Activated CD4-positive, alpha-beta T cell treated with anti-CD3 and anti-CD28 coated beads, Interleukin-2, amount 10 ng/mL, durations not matched to agents 7 days and 5 days (primary cell): ENCODE results near the gene ZNF438. TPM values are rescaled to one million over a fixed set of nuclear protein-coding genes. Genes with fewer than 3 reads are reported as not detected.
"Not testable (repeated sequence)": the region's sequence is repeated elsewhere in the genome, so short reads cannot be mapped to it uniquely, and the experiment has no call there.

Source experiments
- CTCF ChIA-PET: fragments of 350-600 bp; sonication (Branson Sonifier 250); formaldehyde crosslinking; loops from one replicate; lab custom pipeline; 2021; ENCODE audit warnings: antibody characterized with exemption; lab: Charles Lee
- POLR2A ChIA-PET: fragments of 350-600 bp; sonication (Branson Sonifier 250); formaldehyde crosslinking; loops from one replicate; lab custom pipeline; 2021; ENCODE audit warnings: antibody characterized with exemption; lab: Charles Lee
- DNase-seq: peaks from one replicate; pipeline ENCODE4 v3.0.0-alpha.2; 2020
- H3K27ac Mint-ChIP-seq: one replicate; pipeline ENCODE4 v1.8.0; 2021; ENCODE audit warnings: mild to moderate bottlenecking, moderate library complexity, mixed read lengths
- H3K27me3 Mint-ChIP-seq: one replicate; pipeline ENCODE4 v1.8.0; 2021; ENCODE audit warnings: mixed read lengths
- H3K36me3 Mint-ChIP-seq: one replicate; pipeline ENCODE4 v1.8.0; 2021; ENCODE audit warnings: low read depth, mixed read lengths
- H3K4me1 Mint-ChIP-seq: one replicate; pipeline ENCODE4 v1.8.0; 2021; ENCODE audit warnings: mixed read lengths
- H3K4me3 Mint-ChIP-seq: one replicate; pipeline ENCODE4 v1.8.0; 2021; ENCODE audit warnings: mild to moderate bottlenecking, moderate library complexity, mixed read lengths
- H3K9me3 Mint-ChIP-seq: one replicate; pipeline ENCODE4 v1.8.0; 2021; ENCODE audit warnings: mixed read lengths
- total RNA-seq, 2 experiments: library from RNA; stranded (reverse); gene quantifications; one replicate each; pipeline ENCODE4 v1.2.3, GENCODE V29; 2021

ZNF438 gene
- total RNA-seq, 2 experiments from 2014 or later, result 3.1 to 3.8 TPM

DNA sequence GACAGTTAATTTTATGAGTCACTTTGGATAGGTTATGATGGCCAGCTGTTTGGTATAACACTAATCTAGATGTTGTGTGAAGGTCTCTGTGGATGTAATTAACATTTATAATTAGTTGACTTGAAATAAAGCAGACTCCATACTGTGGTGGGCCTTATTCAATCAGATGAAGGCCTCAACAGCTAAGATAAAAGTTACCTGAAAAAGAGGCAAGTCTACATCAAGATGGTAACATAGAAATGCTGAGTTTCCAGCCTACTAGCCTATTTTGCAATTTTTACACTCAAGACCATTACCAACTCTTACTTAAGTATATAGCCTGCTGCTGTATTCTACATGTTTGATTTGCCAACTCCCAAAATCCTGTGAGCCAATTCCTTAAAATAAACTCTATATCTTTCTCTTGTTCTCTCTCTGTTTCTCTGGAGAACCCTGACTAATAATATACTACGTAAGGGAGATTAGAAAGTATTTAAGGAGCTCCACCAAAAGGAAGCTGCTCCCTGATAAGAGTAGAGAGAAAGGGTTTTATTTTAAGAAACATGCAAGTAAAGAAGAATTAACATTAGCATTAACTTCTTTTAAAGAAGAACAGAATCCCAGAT, 42.7 kb downstream of the ZNF438 start:
- ChIA-PET CTCF (interaction anchor here (0.7 to 1.7 kb wide), 3 partner anchors 10 to 65 kb away, joined by 3 to 4 read pairs (median 3); no protein-coding TSS in a partner anchor), POLR2A (no interaction called here)
- peaks cover 2% of the 10 kb centered on the region for H3K9me3 Mint-ChIP-seq
- no peak overlapping the region for H3K27ac Mint-ChIP-seq
- H3K36me3 Mint-ChIP-seq, result peaks cover 1% of the 10 kb centered on the region
- no peak for DNase-seq
- H3K4me1 Mint-ChIP-seq, result peaks cover 2% of the 10 kb centered on the region
- no peaks in the 10 kb centered on the region for H3K27me3 Mint-ChIP-seq
- H3K4me3 Mint-ChIP-seq, result no peak overlapping the region

DNA sequence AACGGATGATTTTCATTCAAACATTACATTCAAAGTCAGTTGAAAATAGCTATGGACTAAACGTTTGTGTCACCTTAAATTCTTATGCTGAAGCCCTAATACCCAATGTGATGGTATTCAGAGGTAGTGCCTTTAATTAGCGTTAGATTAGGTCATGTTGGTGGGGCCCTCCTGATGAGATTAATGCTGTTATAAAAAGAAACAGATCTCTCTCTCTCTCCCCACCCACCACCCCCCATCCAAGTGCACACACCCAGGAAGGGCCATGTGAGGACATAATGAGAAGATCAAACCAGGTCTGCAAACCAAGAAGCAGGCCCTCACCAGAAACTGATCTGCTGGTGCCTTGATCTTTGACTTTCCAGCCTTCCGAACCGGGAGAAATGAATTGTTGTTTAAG, 44.2 kb downstream of the ZNF438 start:
- Mint-ChIP-seq H3K4me3 (no peak overlapping the region), H3K36me3 (peaks cover 6% of the 10 kb centered on the region), H3K4me1 (peaks cover 9% of the 10 kb centered on the region), H3K27me3 (no peaks in the 10 kb centered on the region), H3K27ac (no peak overlapping the region), H3K9me3 (peaks cover 7% of the 10 kb centered on the region)
- no peak for DNase-seq
- ChIA-PET CTCF (interaction anchor here (1.2 kb wide), 1 partner anchor 27 kb away, joined by 3 read pairs; no protein-coding TSS in a partner anchor), POLR2A (no interaction called here)

DNA sequence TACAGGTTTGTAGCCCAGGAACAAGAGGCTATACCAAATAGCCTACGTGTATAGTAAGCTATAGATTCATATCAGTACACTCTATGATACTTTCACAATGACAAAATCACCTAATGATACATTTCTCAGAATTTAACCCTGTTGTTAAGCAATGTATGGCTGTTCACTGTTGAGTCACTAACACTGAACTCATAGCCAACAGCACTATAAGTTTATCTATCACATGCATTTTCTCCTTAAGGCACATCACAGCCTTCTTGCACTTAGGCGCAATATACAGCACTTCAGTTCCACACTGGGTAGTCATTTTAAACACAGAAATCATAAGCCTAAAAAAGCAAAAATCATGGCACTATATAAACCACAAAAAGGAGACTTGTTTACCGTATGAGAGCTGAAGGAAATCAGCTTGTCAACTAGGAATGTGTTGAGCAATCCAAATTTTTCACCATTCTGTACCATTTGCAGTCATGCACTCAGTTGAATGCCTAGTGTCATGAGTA, 45.6 kb downstream of the ZNF438 start:
- H3K4me1 Mint-ChIP-seq, result peaks cover 9% of the 10 kb centered on the region
- no peak for DNase-seq
- ChIA-PET CTCF (interaction anchor here (0.6 to 1.3 kb wide), 3 partner anchors 9 to 33 kb away, joined by 3 to 6 read pairs (median 4); no protein-coding TSS in a partner anchor), POLR2A (no interaction called here)
- peaks cover 7% of the 10 kb centered on the region for H3K9me3 Mint-ChIP-seq
- no peaks in the 10 kb centered on the region for H3K27me3 Mint-ChIP-seq
- H3K36me3 Mint-ChIP-seq, result peaks cover 6% of the 10 kb centered on the region
- H3K4me3 Mint-ChIP-seq, result no peak overlapping the region
- H3K27ac Mint-ChIP-seq, result no peak overlapping the region

DNA sequence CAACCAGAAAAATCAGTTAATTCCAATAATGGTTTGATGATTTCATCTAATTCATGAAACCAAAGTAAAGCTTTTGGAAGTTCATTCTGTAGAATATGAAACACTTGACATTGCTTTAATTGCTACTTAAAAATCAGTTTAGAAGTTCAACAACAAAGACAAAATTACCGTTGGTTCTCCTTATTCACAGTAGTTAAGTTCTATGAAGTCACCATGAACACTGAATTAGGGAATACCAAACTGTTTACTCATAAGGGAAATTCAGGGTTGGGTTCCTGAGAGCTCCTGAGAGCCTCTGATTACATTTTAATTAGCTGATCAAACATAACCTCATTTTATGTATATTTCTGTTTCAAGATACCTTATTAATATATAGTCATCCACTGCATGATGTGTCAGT, 46.2 kb downstream of the ZNF438 start:
- Mint-ChIP-seq H3K9me3 (peaks cover 7% of the 10 kb centered on the region), H3K4me1 (peaks cover 9% of the 10 kb centered on the region), H3K4me3 (no peak overlapping the region), H3K36me3 (peaks cover 6% of the 10 kb centered on the region), H3K27me3 (no peaks in the 10 kb centered on the region), H3K27ac (no peak overlapping the region)
- DNase-seq, result no peak
- ChIA-PET CTCF (interaction anchor here (0.6 to 1.3 kb wide), 4 partner anchors 10 to 32 kb away, joined by 3 to 6 read pairs (median 4); no protein-coding TSS in a partner anchor), POLR2A (no interaction called here)

DNA sequence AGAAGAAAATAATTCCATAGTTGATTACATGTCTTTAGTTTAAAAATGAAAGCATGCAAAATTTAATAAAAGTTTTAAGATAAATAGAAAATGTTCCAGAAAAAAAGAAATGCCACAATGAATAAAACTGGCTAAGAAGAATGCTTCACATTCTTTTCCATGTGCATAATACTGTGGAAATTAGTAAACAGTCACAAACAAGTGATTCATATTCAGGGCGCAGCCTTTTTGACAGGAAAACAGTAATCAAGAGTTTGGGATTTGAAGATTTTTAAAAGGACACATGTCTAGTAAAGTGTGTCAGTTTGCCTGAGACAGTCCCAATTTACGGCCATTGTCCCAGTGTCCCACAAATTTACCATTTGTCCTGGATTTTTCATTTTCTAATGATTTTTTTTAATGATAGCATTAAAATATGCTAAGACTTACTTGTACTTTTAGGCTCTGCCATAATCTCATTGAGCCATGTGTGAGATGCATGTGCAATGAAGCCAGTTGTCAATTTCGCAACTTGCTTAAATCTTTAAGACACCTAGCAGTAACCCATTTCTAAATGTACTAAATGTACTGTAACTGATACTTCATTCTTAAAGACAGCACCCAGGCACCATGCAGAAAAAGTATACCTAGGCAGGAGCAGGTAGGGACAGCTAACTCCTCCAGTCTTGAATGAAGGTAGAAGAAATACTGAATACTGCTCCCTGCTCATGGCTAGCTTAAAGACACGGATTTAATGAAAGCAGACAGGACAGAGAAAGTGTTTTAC, 46.9 kb downstream of the ZNF438 start:
- no peaks in the 10 kb centered on the region for H3K27me3 Mint-ChIP-seq
- DNase-seq, result no peak
- peaks cover 9% of the 10 kb centered on the region for H3K9me3 Mint-ChIP-seq
- ChIA-PET CTCF (interaction anchor here (1.1 kb wide), 2 partner anchors 10 to 24 kb away, joined by 3 to 4 read pairs; no protein-coding TSS in a partner anchor), POLR2A (no interaction called here)
- H3K36me3 Mint-ChIP-seq, result peaks cover 6% of the 10 kb centered on the region
- H3K4me1 Mint-ChIP-seq, result peaks cover 9% of the 10 kb centered on the region
- no peak overlapping the region for H3K4me3 Mint-ChIP-seq
- no peak overlapping the region for H3K27ac Mint-ChIP-seq

DNA sequence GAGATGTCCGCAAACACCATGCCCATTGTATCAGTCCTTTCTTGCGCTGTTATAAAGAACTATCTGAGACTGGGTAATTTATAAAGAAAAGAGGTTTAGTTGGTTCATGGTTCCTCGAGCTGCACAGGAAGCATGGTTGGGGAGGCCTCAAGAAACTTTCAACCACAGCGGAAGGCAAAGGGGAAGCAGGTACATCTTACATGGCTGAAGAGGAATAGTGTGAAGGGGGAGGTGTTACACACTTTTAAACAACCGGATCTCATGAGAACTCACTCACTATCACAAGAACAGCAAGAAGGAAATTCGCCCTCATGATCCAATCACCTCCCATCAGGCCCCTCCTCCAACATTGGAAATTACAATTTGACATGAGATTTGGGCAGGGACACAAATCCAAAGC, 48.5 kb downstream of the ZNF438 start:
- CTCF ChIA-PET, DNase-seq, H3K27me3 Mint-ChIP-seq, H3K36me3 Mint-ChIP-seq, POLR2A ChIA-PET, H3K4me1 Mint-ChIP-seq, H3K27ac Mint-ChIP-seq, H3K4me3 Mint-ChIP-seq: not testable (repeated sequence)
- H3K9me3 Mint-ChIP-seq, result peaks cover 16% of the 10 kb centered on the region

DNA sequence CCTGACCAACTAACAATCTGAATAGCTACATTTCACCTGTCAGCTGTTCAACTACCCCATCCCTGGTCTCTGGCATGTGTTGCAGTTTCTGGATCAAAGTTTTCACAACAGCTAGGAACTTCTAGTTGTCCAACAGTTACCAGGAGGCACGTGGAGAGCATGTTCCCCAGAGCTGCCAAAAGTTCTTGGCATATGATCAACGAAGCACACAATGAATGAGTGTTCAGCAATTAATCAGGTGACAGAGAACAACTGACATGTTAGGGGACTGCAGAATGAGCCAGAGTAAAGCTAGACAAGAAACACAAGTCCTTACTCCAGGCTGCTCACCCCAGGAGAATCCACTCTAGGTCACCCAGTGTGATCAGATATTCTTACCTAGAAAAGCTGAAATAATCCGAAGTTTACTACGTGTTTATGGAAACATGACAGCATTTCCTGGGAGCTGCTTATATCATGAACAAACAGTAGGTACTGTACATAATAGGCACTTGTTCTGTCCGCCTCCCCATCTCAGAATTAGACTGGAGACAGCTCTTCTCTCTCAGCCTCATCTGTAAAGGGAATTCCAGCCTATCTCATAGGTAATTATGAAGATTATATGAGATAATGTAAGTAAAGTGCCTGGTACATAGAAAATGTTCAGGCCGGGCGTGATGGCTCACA, 50.6 kb downstream of the ZNF438 start:
- CTCF ChIA-PET, result interaction anchor here (1.1 to 1.7 kb wide), 2 partner anchors 13 to 14 kb away, joined by 4 read pairs; no protein-coding TSS in a partner anchor

DNA sequence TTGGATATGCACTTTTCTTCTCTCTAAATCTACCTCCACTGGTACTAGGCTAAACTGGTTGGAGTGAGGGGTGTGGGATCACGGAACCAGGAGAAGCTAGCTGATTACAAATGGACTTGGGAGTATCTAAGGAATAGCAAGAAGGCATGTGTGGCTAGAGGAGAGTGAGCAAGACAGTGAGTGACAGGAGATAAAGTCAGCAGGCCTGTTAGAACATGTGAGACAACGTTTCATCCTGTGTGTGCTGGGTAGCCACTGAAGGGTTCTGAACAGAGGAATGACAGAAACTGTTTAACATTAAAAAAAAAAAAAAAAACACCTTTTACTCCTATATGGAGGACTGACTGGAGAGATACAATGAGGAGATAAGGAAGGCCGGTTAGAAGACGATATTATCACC, 51.7 kb downstream of the ZNF438 start:
- no peak overlapping the region for H3K27ac Mint-ChIP-seq
- H3K4me3 Mint-ChIP-seq, result no peak overlapping the region
- peaks cover 16% of the 10 kb centered on the region for H3K9me3 Mint-ChIP-seq
- no peaks in the 10 kb centered on the region for H3K27me3 Mint-ChIP-seq
- peaks cover 6% of the 10 kb centered on the region for H3K4me1 Mint-ChIP-seq
- ChIA-PET CTCF (no interaction called here), POLR2A (no interaction called here)
- no peak for DNase-seq
- peaks cover 6% of the 10 kb centered on the region for H3K36me3 Mint-ChIP-seq

More for the DNA sequence above, 50.6 kb downstream of the ZNF438 start:
- H3K27me3 Mint-ChIP-seq, result no peaks in the 10 kb centered on the region
- peaks cover 7% of the 10 kb centered on the region for H3K4me1 Mint-ChIP-seq
- no peak overlapping the region for H3K27ac Mint-ChIP-seq
- H3K9me3 Mint-ChIP-seq, result peaks cover 16% of the 10 kb centered on the region
- POLR2A ChIA-PET, result no interaction called here
- no peak overlapping the region for H3K4me3 Mint-ChIP-seq
- no peak for DNase-seq
- peaks cover 6% of the 10 kb centered on the region for H3K36me3 Mint-ChIP-seq

DNA sequence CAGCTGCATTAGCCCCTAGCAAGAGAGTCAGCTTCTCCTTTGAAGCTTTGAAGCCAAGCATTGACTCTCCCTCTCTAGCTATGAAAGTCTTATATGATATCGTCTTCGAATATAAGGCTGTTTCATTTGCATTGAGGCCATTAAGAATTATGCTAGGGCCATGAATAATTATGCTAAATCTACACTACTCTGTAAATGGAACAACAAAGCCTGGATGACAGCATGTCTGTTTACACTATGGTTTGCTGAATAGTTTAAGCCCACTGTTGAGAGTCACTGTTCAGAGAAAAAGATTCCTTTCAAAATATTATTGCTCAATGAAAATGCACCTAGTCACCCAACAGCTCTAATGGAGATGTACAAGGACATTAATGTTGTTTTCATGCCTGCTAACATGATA, 52.8 kb downstream of the ZNF438 start:
- H3K4me1 Mint-ChIP-seq, result peaks cover 6% of the 10 kb centered on the region
- POLR2A ChIA-PET, result no interaction called here
- H3K4me3 Mint-ChIP-seq, result no peak overlapping the region
- no peaks in the 10 kb centered on the region for H3K27me3 Mint-ChIP-seq
- CTCF ChIA-PET, result interaction anchor here (1.0 kb wide), 1 partner anchor 53 kb away, joined by 3 read pairs; the partner anchor contains the start of gene ZNF438
- peaks cover 6% of the 10 kb centered on the region for H3K36me3 Mint-ChIP-seq
- peaks cover 16% of the 10 kb centered on the region for H3K9me3 Mint-ChIP-seq
- no peak overlapping the region for H3K27ac Mint-ChIP-seq
- DNase-seq, result no peak

DNA sequence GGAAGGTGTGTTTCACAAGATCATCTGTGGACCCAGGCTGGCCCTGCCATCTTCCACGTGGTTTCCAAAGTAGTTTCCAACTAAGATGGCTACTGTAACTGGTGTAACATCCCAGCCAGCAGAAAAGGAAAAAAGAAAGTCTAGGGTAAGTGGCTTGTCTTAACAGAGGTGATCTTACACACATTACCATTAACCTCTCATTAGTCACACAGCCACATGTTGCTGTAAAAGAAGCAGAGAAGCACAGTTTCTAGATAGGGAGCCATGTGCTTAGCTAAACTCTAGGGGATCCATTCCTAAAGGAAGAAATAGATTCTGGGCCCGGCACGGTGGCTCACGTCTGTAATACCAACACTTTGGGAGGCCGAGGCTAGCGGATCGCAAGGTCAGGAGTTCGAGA, 54.3 kb downstream of the ZNF438 start:
- CTCF ChIA-PET, result no interaction called here
- H3K27ac Mint-ChIP-seq, result no peak overlapping the region
- H3K27me3 Mint-ChIP-seq, result no peaks in the 10 kb centered on the region
- POLR2A ChIA-PET, result no interaction called here
- no peak for DNase-seq
- no peaks in the 10 kb centered on the region for H3K36me3 Mint-ChIP-seq
- H3K4me3 Mint-ChIP-seq, result no peak overlapping the region
- H3K4me1 Mint-ChIP-seq, result no peaks in the 10 kb centered on the region
- H3K9me3 Mint-ChIP-seq, result peaks cover 9% of the 10 kb centered on the region

DNA sequence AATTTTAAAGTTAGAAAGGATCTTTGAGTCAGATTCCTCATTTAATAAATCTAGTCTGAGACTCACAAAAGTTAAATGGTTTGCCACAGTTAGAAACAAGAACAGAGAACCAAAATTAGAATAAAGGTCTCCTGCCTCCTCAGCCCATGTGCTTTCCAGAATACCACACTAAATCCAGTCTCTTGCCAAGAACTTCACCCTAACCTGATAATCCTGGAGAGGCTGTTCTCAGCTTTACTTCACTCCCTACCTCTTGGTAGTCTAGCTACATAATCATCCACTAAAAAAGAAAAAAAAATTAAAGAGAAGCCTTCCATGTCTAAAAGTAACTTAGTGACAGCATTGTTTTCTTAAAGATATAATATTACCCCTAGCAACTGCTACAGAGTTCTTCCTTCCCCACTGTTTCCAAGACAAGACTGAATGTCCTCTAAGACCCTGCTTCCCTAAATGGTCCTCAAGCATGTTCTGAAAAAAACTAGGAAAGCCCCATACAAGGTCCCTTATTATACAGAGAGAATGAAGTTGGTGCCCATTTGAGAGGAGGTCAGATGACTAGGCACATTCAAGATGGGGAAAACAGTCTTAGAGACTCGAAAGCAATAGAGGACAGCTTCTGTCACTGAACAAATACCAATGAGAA, 56.8 kb downstream of the ZNF438 start:
- DNase-seq, result no peak
- Mint-ChIP-seq H3K9me3 (peaks cover 9% of the 10 kb centered on the region), H3K4me3 (no peak overlapping the region), H3K36me3 (no peaks in the 10 kb centered on the region), H3K27ac (no peak overlapping the region), H3K4me1 (no peaks in the 10 kb centered on the region), H3K27me3 (no peaks in the 10 kb centered on the region)
- ChIA-PET CTCF (no interaction called here), POLR2A (no interaction called here)

DNA sequence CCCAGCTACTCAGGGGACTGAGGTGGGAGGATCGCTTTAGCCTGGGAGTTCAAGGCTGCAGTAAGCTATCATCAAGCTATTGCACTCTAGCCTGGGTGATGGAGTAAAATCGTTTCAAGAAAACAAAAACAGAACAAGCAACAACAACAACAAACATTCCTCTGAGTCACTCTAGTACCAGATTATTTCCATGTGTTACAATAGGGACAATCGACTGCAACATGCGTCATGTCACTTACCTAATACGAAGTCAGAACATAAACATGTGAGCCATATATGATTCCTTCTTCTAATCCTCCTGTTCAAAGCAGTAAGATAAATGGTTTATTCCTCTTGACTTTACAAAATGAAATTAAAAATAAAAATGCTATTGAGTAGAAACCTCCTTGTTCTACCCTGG, 57.3 kb downstream of the ZNF438 start:
- peaks cover 2% of the 10 kb centered on the region for H3K4me1 Mint-ChIP-seq

More for the DNA sequence above, 57.3 kb downstream of the ZNF438 start:
- H3K36me3 Mint-ChIP-seq, result no peaks in the 10 kb centered on the region
- ChIA-PET POLR2A (no interaction called here), CTCF (no interaction called here)
- H3K27ac Mint-ChIP-seq, result no peak overlapping the region
- no peaks in the 10 kb centered on the region for H3K27me3 Mint-ChIP-seq
- H3K9me3 Mint-ChIP-seq, result peaks cover 5% of the 10 kb centered on the region
- DNase-seq, result no peak
- H3K4me3 Mint-ChIP-seq, result no peak overlapping the region
